Calu3 (cell line): Measurements from ENCODE around the gene TMC8. TPM values are rescaled to one million over a fixed set of nuclear protein-coding genes. Genes with fewer than 3 reads are reported as not detected.

Experiments
- BruUV-seq: library from RNA; stranded (reverse); fragments of 400-500 nt; replicated peaks from 2 replicates; lab custom pipeline; 2021; lab: Mats Ljungman, UMichigan
- CTCF ChIA-PET: fragments of 300-600 bp; sonication (Branson Sonifier 250); formaldehyde crosslinking; loops from one replicate; lab custom pipeline; 2022; ENCODE audit warnings: antibody characterized with exemption; lab: Charles Lee
- DNase-seq: peaks from one replicate; pipeline ENCODE4 v3.0.0; 2022
- H3K27ac Mint-ChIP-seq: one replicate; pipeline ENCODE4 v1.8.0; 2022; ENCODE audit warnings: mixed read lengths; ENCODE audit not compliant: unreplicated experiment
- H3K27me3 Mint-ChIP-seq: one replicate; pipeline ENCODE4 v1.8.0; 2022; ENCODE audit warnings: mixed read lengths; ENCODE audit not compliant: unreplicated experiment
- H3K36me3 Mint-ChIP-seq: one replicate; pipeline ENCODE4 v1.8.0; 2022; ENCODE audit warnings: mild to moderate bottlenecking, moderate library complexity, mixed read lengths; ENCODE audit not compliant: insufficient read depth, unreplicated experiment
- H3K4me1 Mint-ChIP-seq: one replicate; pipeline ENCODE4 v1.8.0; 2022; ENCODE audit warnings: mild to moderate bottlenecking, low read depth, mixed read lengths; ENCODE audit not compliant: unreplicated experiment
- H3K4me3 Mint-ChIP-seq: one replicate; pipeline ENCODE4 v1.8.0; 2022; ENCODE audit warnings: mild to moderate bottlenecking, low read depth, moderate library complexity, mixed read lengths; ENCODE audit not compliant: unreplicated experiment
- H3K9me3 Mint-ChIP-seq: one replicate; pipeline ENCODE4 v1.8.0; 2022; ENCODE audit warnings: low read depth, mixed read lengths; ENCODE audit not compliant: unreplicated experiment
- intact Hi-C: fragments of 100-400 bp; cut with micrococcal nuclease; formaldehyde crosslinking; loops from one replicate; pipeline ENCODE4 v1.10.0; 2022; ENCODE audit not compliant: unreplicated experiment
- total RNA-seq: library from RNA; stranded (reverse); gene quantifications from 2 replicates; pipeline ENCODE4 v1.2.3, GENCODE V29; 2022
- TF ChIP-seq, protein P1 (sequence below): fragments of 200-600 bp; IDR thresholded peaks from one replicate; pipeline ENCODE4 v1.8.0; 2022; ENCODE audit warnings: antibody characterized with exemption; ENCODE audit not compliant: unreplicated experiment

Gene TMC8
- total RNA-seq, 1 experiment from 2014 or later: 1.1 TPM

DNA sequence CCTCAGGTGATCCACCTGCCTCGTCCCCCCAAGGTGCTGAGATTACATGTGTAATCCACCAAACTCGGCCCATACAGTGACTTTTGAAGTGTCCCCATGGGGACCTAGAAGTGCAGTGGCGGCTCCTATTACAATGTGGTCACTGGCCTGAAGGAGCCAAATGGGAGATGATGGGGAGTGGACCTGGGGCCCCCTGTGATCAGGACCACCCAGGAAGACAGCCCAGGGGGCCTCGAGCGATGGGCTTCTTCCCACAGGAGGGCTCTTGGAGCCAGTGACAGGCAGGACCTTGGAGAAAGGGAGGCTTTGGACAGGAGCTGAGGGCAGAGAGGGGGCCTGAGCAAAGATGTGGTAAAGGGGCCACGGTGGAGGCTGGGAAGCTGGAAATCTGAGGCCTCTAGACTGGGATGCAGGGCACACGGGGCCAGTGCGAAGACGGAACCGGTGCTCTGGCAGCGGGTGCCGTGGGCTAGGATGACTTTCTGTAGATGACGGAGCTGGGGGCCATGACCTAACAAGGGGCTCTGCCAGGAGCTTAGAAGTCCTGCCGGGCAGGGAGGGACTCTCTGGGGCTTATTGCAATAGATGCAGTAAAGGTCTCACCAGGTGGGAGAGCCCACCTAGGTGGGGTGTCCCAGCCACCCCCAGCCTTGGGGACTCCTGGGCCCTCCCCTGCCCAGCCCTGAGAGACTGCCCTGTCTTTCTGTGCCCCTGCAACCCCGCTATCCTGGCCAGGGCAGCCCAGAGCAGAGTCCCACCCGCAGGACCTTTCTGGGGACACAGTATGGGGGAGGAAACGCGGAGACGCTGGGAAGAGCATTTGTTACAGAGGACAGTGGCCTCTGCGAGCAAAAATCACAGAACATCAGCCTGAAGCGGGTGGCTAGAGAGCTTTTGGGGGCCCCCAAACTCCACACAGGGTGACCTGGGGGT lies 12.9 kb downstream of the TMC8 start:
- CTCF ChIA-PET: interaction anchor here (0.6 to 1.4 kb wide), 4 partner anchors 15 to 614 kb away, joined by 3 to 6 read pairs (median 6); partner anchors contain the start of gene TMC6
- Mint-ChIP-seq H3K27me3 (no peaks in the 10 kb centered on the region), H3K4me3 (no peak overlapping the region), H3K9me3 (no peaks in the 10 kb centered on the region), H3K36me3 (peaks cover 53% of the 10 kb centered on the region), H3K27ac (peak overlapping the region; percentile 74), H3K4me1 (peaks cover 74% of the 10 kb centered on the region)
- BruUV-seq: no TSS peak
- TF ChIP-seq, protein P1, sequence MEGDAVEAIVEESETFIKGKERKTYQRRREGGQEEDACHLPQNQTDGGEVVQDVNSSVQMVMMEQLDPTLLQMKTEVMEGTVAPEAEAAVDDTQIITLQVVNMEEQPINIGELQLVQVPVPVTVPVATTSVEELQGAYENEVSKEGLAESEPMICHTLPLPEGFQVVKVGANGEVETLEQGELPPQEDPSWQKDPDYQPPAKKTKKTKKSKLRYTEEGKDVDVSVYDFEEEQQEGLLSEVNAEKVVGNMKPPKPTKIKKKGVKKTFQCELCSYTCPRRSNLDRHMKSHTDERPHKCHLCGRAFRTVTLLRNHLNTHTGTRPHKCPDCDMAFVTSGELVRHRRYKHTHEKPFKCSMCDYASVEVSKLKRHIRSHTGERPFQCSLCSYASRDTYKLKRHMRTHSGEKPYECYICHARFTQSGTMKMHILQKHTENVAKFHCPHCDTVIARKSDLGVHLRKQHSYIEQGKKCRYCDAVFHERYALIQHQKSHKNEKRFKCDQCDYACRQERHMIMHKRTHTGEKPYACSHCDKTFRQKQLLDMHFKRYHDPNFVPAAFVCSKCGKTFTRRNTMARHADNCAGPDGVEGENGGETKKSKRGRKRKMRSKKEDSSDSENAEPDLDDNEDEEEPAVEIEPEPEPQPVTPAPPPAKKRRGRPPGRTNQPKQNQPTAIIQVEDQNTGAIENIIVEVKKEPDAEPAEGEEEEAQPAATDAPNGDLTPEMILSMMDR: no peak
- intact Hi-C loops: no loop called here
- DNase-seq: no peak

DNA sequence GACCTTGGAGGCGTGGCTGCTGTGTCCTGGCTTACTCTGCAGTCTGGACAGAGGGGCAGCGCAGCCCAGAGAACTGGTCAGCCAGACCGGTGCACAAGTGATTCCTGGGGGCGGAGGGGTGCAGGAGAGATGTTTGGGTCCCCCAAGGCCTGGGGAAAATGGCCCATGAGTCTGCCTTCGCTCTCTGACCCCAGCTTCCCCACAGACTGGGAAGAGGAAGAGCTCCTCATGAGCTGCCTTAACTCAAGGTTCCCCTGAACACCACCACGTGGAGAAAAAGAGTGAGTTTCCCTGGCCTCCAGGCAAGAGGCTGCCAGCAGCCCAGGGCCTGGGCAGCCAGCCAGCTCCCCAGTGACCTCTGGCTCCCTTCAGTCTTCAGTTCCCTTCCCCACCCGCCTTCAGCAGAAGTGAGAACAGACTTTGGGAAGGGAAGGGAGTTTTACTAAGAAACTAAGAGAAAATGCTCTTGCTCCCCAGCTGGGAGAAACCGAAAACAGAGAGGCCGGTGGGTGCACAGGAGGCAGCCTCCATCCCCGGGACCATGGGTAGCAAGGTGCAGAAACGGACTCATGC lies 13.7 kb downstream of the TMC8 start:
- Mint-ChIP-seq H3K4me1 (peaks cover 74% of the 10 kb centered on the region), H3K27me3 (no peaks in the 10 kb centered on the region), H3K4me3 (peak overlapping the region; percentile 37), H3K9me3 (no peaks in the 10 kb centered on the region), H3K36me3 (peaks cover 47% of the 10 kb centered on the region), H3K27ac (peak overlapping the region; percentile 74)
- TF ChIP-seq, protein P1: no peak
- no TSS peak for BruUV-seq
- peak; percentile 86 for DNase-seq
- CTCF ChIA-PET: interaction anchor here (0.6 to 1.5 kb wide), 10 partner anchors 9 to 613 kb away, joined by 3 to 6 read pairs (median 4); partner anchors contain the start of genes AFMID, TK1 and TMC6
- intact Hi-C loops: no loop called here

DNA sequence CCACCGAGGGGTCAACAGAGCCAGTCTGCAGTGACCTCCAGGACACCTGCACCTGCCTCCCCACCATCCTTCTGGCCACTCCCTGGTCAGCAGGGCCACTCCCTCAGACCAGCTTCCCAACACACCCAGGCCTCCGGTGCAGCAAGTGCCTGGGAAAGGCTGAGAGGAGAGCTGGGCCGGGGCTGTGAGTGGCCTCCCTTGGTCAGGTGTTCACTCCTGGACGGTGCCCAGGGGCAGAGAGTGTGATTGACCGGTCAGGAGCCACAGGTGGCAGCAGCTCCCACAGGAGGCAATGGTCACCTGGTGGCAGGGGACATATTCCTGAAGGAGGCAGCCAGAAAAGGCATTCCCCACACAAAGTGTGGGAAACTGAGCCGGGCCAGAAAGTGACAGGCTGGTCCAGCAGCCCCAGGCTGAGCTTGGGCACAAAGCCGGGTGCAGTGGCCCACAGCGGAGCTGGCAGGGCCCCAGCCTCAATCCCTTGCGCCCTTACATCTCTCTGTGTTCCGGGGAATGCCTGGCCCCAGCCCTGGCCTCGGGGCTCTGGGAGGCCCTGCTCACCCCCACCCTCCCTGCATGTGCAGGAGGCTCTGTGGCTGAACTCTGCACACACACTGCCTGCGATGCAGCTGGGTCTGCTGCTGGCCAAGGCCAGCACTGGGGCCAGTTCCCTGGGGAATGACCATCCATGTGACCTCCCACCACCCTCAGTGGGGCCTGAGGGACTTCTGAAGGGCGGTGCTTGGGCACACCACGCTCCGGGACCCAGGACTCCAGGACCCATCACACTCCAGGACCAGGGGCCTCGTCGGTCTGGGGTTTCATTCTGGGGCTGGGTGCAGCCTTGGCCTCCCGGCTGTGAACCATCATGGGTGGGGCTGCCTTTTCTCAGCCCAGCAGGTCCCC lies 14.4 kb downstream of the TMC8 start:
- Mint-ChIP-seq H3K36me3 (peaks cover 44% of the 10 kb centered on the region), H3K9me3 (no peaks in the 10 kb centered on the region), H3K4me3 (peak overlapping the region; percentile 37), H3K27me3 (no peaks in the 10 kb centered on the region), H3K4me1 (peaks cover 68% of the 10 kb centered on the region), H3K27ac (peak overlapping the region; percentile 74)
- no TSS peak for BruUV-seq
- intact Hi-C loops: no loop called here
- TF ChIP-seq, protein P1: no peak
- CTCF ChIA-PET: interaction anchor here (0.7 to 1.5 kb wide), 9 partner anchors 10 to 60 kb away, joined by 3 to 6 read pairs (median 3); partner anchors contain the start of genes AFMID, TK1 and TMC6
- peak; percentile 82 for DNase-seq

DNA sequence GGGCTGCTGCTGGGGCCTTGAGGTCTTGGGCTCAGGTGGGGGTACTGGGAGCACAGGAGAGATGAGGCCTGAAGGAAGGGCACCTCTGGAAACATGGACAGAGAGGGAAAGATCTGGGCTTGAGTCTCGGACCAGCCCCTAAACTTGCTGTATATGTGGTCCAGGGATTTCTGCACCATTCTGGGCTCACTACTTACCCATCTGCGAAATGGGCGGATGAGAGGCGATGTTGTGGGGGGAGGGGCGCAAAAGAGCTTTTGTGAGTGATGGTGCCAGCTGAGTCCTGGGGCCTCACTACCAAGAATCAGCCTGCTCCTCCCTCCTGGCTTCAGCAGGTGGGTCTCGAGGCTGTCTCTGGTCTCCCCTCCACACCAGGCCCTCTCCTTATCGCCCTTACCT lies 15.9 kb downstream of the TMC8 start:
- Mint-ChIP-seq H3K36me3 (peaks cover 36% of the 10 kb centered on the region), H3K4me1 (peaks cover 71% of the 10 kb centered on the region), H3K27ac (no peak overlapping the region), H3K27me3 (no peaks in the 10 kb centered on the region), H3K9me3 (no peaks in the 10 kb centered on the region), H3K4me3 (no peak overlapping the region)
- TF ChIP-seq, protein P1: no peak
- no peak for DNase-seq
- CTCF ChIA-PET: no interaction called here
- intact Hi-C loops: no loop called here
- no TSS peak for BruUV-seq
